Measurements from ENCODE around the gene MAML2. TPM values are rescaled to one million over a fixed set of nuclear protein-coding genes. Genes with fewer than 3 reads are reported as not detected.

The MAML2 gene
- total and polyA plus RNA-seq, 9 of the 15 experiments (the other 6 are each of a cell fraction or from before 2014, with no cell fraction given) = 0.79 to 6.8 (median 4.8) TPM

DNA sequence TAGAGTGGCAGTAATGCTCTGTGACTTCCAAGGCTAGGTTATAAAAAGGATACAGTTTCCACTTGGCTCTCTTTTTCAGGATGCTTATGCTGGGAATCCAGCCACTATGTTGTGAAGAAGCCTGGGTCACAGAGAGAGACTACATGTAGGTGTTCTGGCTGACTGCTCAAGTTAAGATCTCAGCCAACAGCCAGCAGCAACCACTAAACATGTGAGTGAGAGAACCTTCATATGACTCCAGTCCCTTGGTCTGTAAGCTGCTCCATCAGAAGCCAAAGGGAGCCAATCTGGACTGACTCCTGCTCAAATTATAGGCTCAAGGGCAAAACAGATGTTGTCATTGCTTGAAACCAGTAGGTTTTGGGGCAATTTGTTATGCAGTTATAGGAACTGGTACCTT, 162.7 kb downstream of the MAML2 start:
- no peaks in the 10 kb centered on the region for H3K9me1 ChIP-seq (ENCODE audit: control insufficient read depth, insufficient read depth, low read length)
- H3K27me3 ChIP-seq (ENCODE audit: control insufficient read depth in 2 of 2, insufficient read depth in 2 of 2, low read length in 2 of 2) = no peaks in the 10 kb centered on the region
- ATAC-seq (no peak), DNase-seq (ENCODE audit: extremely low read depth in 1 of 4, low spot score in 3 of 4) (no peak), FAIRE-seq (no peak)
- no peaks in the 10 kb centered on the region for H3K4me1 ChIP-seq (replicated peaks in 1 of 2; ENCODE audit: control insufficient read depth in 2 of 2, insufficient read depth in 2 of 2, low read length in 2 of 2)
- no peak overlapping the region for H3K4me2 ChIP-seq (ENCODE audit: insufficient read depth, low read length)
- H2AFZ ChIP-seq (ENCODE audit: low read depth, low read length) = no peak overlapping the region
- TF ChIP-seq, protein P1, sequence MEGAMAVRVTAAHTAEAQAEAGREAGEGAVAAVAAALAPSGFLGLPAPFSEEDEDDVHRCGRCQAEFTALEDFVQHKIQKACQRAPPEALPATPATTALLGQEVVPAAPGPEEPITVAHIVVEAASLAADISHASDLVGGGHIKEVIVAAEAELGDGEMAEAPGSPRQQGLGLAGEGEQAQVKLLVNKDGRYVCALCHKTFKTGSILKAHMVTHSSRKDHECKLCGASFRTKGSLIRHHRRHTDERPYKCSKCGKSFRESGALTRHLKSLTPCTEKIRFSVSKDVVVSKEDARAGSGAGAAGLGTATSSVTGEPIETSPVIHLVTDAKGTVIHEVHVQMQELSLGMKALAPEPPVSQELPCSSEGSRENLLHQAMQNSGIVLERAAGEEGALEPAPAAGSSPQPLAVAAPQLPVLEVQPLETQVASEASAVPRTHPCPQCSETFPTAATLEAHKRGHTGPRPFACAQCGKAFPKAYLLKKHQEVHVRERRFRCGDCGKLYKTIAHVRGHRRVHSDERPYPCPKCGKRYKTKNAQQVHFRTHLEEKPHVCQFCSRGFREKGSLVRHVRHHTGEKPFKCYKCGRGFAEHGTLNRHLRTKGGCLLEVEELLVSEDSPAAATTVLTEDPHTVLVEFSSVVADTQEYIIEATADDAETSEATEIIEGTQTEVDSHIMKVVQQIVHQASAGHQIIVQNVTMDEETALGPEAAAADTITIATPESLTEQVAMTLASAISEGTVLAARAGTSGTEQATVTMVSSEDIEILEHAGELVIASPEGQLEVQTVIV (CRISPR knock-in tag; IDR thresholded peaks at IDR 0.05; ENCODE audit: borderline replicate concordance) = no peak
- no peak for TF ChIP-seq MXI1 (IDR thresholded peaks at IDR 0.05; ENCODE audit: low read depth, low read length)
- TF ChIP-seq HNRNPH1 (optimal IDR thresholded peaks at IDR 0.05; ENCODE audit: low read depth, low read length) = no peak
- no peak for TF ChIP-seq ZNF76 (CRISPR knock-in tag; IDR thresholded peaks at IDR 0.05; ENCODE audit: borderline replicate concordance)
- TF ChIP-seq ASH1L (IDR thresholded peaks at IDR 0.05; ENCODE audit: borderline replicate concordance, low read depth, partially characterized antibody) = no peak
- H3K36me3 ChIP-seq (ENCODE audit: control insufficient read depth, insufficient read depth, low read length) = no peaks in the 10 kb centered on the region
- H3K9me3 ChIP-seq (replicated peaks; ENCODE audit: control insufficient read depth, insufficient read depth, low read depth, low read length) = no peaks in the 10 kb centered on the region
- in situ Hi-C loops (cut with MboI) (no loop called here), intact Hi-C loops (cut with micrococcal nuclease) (no loop called here)
- no peaks in the 10 kb centered on the region for H3K79me2 ChIP-seq (ENCODE audit: control insufficient read depth, insufficient read depth, low read length)
- H3K9ac ChIP-seq (ENCODE audit: insufficient read depth in 1 of 2, low read depth in 2 of 2, low read length in 2 of 2) = no peak overlapping the region
- no peak overlapping the region for H3K4me3 ChIP-seq
- no peak overlapping the region for H3K27ac ChIP-seq (ENCODE audit: extremely low read depth, low read depth, low read length)
- H4K20me1 ChIP-seq (replicated peaks; ENCODE audit: control insufficient read depth, insufficient read depth, low read length) = no peaks in the 10 kb centered on the region
- ChIA-PET CTCF (ENCODE audit: low intra/inter-chr PET ratio) (no interaction called here), POLR2A (no interaction called here)
- BruUV-seq (replicated peaks) = no TSS peak

All from K562 (cell line).